Activated naive CD4-positive, alpha-beta T cell treated with anti-CD3 and anti-CD28 coated beads, Interleukin-2, amount 50 U/mL, for 24 hours (primary cell): ENCODE results near the gene GAS6.
"Not testable (repeated sequence)": the region's sequence is repeated elsewhere in the genome, so short reads cannot be mapped to it uniquely, and the experiment has no call there.

Experiments
- H3K27ac Mint-ChIP-seq: one replicate; pipeline ENCODE4 v1.8.0; 2021; ENCODE audit warnings: mild to moderate bottlenecking, mixed read lengths
- H3K27me3 Mint-ChIP-seq: one replicate; pipeline ENCODE4 v1.8.0; 2021; ENCODE audit warnings: mixed read lengths
- H3K36me3 Mint-ChIP-seq: one replicate; pipeline ENCODE4 v1.8.0; 2021; ENCODE audit warnings: mixed read lengths
- H3K4me1 Mint-ChIP-seq: one replicate; pipeline ENCODE4 v1.8.0; 2021; ENCODE audit warnings: mixed read lengths
- H3K4me3 Mint-ChIP-seq: one replicate; pipeline ENCODE4 v1.8.0; 2021; ENCODE audit warnings: mild to moderate bottlenecking, mixed read lengths
- H3K9me3 Mint-ChIP-seq: one replicate; pipeline ENCODE4 v1.8.0; 2021; ENCODE audit warnings: mixed read lengths

GAS6 gene

GRCh38 chr13:113880651-113881611 is 17.1 kb upstream of the GAS6 start:
- Mint-ChIP-seq H3K27me3 (no peaks in the 10 kb centered on the region), H3K9me3 (no peaks in the 10 kb centered on the region), H3K4me1 (peaks cover 29% of the 10 kb centered on the region), H3K27ac (peak overlapping the region; percentile 41), H3K4me3 (no peak overlapping the region), H3K36me3 (no peaks in the 10 kb centered on the region)

- Mint-ChIP-seq H3K27me3 (no peaks in the 10 kb centered on the region), H3K27ac (peak overlapping the region; percentile 46), H3K36me3 (no peaks in the 10 kb centered on the region)
Observed at GRCh38 chr13:113879494-113880360, 15.9 kb upstream of the GAS6 start.

GRCh38 chr13:113879017-113879416 is 15.1 kb upstream of the GAS6 start:
- peaks cover 33% of the 10 kb centered on the region for H3K4me1 Mint-ChIP-seq
- H3K9me3 Mint-ChIP-seq = no peaks in the 10 kb centered on the region
- H3K4me3 Mint-ChIP-seq = no peak overlapping the region
- no peaks in the 10 kb centered on the region for H3K36me3 Mint-ChIP-seq
- no peak overlapping the region for H3K27ac Mint-ChIP-seq
- no peaks in the 10 kb centered on the region for H3K27me3 Mint-ChIP-seq

More at GRCh38 chr13:113879494-113880360, 15.9 kb upstream of the GAS6 start:
- H3K9me3 Mint-ChIP-seq = no peaks in the 10 kb centered on the region
- peaks cover 33% of the 10 kb centered on the region for H3K4me1 Mint-ChIP-seq
- no peak overlapping the region for H3K4me3 Mint-ChIP-seq

- Mint-ChIP-seq H3K27me3 (peaks cover 1% of the 10 kb centered on the region), H3K27ac (no peak overlapping the region)
Observed at GRCh38 chr13:113877149-113877990, 13.5 kb upstream of the GAS6 start.

GRCh38 chr13:113876346-113877148 is 12.7 kb upstream of the GAS6 start:
- Mint-ChIP-seq H3K27me3 (peaks cover 5% of the 10 kb centered on the region), H3K36me3 (no peaks in the 10 kb centered on the region), H3K4me1 (peaks cover 15% of the 10 kb centered on the region), H3K9me3 (no peaks in the 10 kb centered on the region), H3K4me3 (no peak overlapping the region), H3K27ac (peak overlapping the region; percentile 70)

More at GRCh38 chr13:113877149-113877990, 13.5 kb upstream of the GAS6 start:
- no peak overlapping the region for H3K4me3 Mint-ChIP-seq
- H3K36me3 Mint-ChIP-seq = no peaks in the 10 kb centered on the region
- peaks cover 24% of the 10 kb centered on the region for H3K4me1 Mint-ChIP-seq
- no peaks in the 10 kb centered on the region for H3K9me3 Mint-ChIP-seq

- Mint-ChIP-seq H3K9me3 (no peaks in the 10 kb centered on the region), H3K36me3 (no peaks in the 10 kb centered on the region), H3K4me1 (peaks cover 9% of the 10 kb centered on the region), H3K27me3 (peaks cover 7% of the 10 kb centered on the region), H3K4me3 (peak overlapping the region; percentile 42), H3K27ac (peak overlapping the region; percentile 70)
Observed at GRCh38 chr13:113875837-113876281, 12.0 kb upstream of the GAS6 start.

GRCh38 chr13:113875429-113875815 is 11.5 kb upstream of the GAS6 start:
- H3K4me3 Mint-ChIP-seq = no peak overlapping the region
- H3K27me3 Mint-ChIP-seq = peaks cover 7% of the 10 kb centered on the region
- no peaks in the 10 kb centered on the region for H3K36me3 Mint-ChIP-seq

GRCh38 chr13:113874579-113875428 is 10.9 kb upstream of the GAS6 start:
- H3K27ac Mint-ChIP-seq = no peak overlapping the region
- H3K36me3 Mint-ChIP-seq = no peaks in the 10 kb centered on the region

More at GRCh38 chr13:113875429-113875815, 11.5 kb upstream of the GAS6 start:
- H3K27ac Mint-ChIP-seq = no peak overlapping the region
- no peaks in the 10 kb centered on the region for H3K9me3 Mint-ChIP-seq
- H3K4me1 Mint-ChIP-seq = peaks cover 5% of the 10 kb centered on the region

GRCh38 chr13:113874177-113874576 is 10.3 kb upstream of the GAS6 start:
- Mint-ChIP-seq H3K4me1 (peaks cover 5% of the 10 kb centered on the region), H3K27me3 (peaks cover 10% of the 10 kb centered on the region), H3K9me3 (no peaks in the 10 kb centered on the region), H3K36me3 (no peaks in the 10 kb centered on the region), H3K4me3 (no peak overlapping the region), H3K27ac (no peak overlapping the region)

More at GRCh38 chr13:113874579-113875428, 10.9 kb upstream of the GAS6 start:
- Mint-ChIP-seq H3K4me1 (peaks cover 5% of the 10 kb centered on the region), H3K9me3 (no peaks in the 10 kb centered on the region), H3K27me3 (peaks cover 8% of the 10 kb centered on the region), H3K4me3 (no peak overlapping the region)

- H3K27me3 Mint-ChIP-seq = peaks cover 23% of the 10 kb centered on the region
- H3K9me3 Mint-ChIP-seq = no peaks in the 10 kb centered on the region
- peaks cover 3% of the 10 kb centered on the region for H3K4me1 Mint-ChIP-seq
- H3K36me3 Mint-ChIP-seq = no peaks in the 10 kb centered on the region
- H3K27ac Mint-ChIP-seq = no peak overlapping the region
- H3K4me3 Mint-ChIP-seq = no peak overlapping the region
Observed at GRCh38 chr13:113869263-113869662, 5.4 kb upstream of the GAS6 start.

GRCh38 chr13:113867913-113868312 is 4.0 kb upstream of the GAS6 start:
- not testable (repeated sequence) for H3K9me3 Mint-ChIP-seq, H3K36me3 Mint-ChIP-seq, H3K4me3 Mint-ChIP-seq, H3K27ac Mint-ChIP-seq, H3K4me1 Mint-ChIP-seq
- H3K27me3 Mint-ChIP-seq = peaks cover 25% of the 10 kb centered on the region

GRCh38 chr13:113865427-113865826 is 1.6 kb upstream of the GAS6 start:
- peaks cover 23% of the 10 kb centered on the region for H3K27me3 Mint-ChIP-seq
- no peaks in the 10 kb centered on the region for H3K9me3 Mint-ChIP-seq
- H3K4me3 Mint-ChIP-seq = peak overlapping the region; percentile 54
- peaks cover 6% of the 10 kb centered on the region for H3K4me1 Mint-ChIP-seq
- no peaks in the 10 kb centered on the region for H3K36me3 Mint-ChIP-seq
- H3K27ac Mint-ChIP-seq = no peak overlapping the region

- Mint-ChIP-seq H3K4me3 (peak overlapping the region; percentile 71), H3K4me1 (peaks cover 6% of the 10 kb centered on the region), H3K9me3 (no peaks in the 10 kb centered on the region), H3K36me3 (no peaks in the 10 kb centered on the region), H3K27me3 (peaks cover 21% of the 10 kb centered on the region), H3K27ac (no peak overlapping the region)
Observed at GRCh38 chr13:113864273-113864890, 506 bp upstream of the GAS6 start.
